CD4-positive, alpha-beta T cell treated with Interleukin-10 for 1 hour (primary cell): Measurements from ENCODE around the gene FOXG1.

Experiments
- DNase-seq: peaks from one replicate; pipeline ENCODE4 v3.0.0-alpha.2; 2020

Gene FOXG1

GRCh38 chr14:28762303-28762954 is 4.2 kb upstream of the FOXG1 start:
- no peak for DNase-seq

DNA sequence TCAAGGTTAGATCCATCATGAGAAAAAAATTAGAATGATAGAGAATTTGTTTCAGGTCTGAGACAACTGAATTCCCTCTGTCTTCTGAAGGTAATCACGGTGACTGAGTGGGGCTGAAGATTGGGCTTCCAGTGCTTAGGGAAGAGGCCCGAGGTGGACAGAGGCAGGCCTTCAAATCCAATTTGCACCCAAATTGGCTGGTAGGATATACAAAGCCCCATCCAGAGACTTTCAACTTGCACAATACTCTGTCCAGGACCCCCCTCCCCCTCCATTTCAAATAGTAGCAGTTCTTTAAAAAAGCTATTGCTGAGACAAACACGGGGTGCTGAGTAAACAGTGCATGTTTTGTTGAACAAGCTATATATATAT is 3.6 kb upstream of the FOXG1 start:
- no peak for DNase-seq

DNA sequence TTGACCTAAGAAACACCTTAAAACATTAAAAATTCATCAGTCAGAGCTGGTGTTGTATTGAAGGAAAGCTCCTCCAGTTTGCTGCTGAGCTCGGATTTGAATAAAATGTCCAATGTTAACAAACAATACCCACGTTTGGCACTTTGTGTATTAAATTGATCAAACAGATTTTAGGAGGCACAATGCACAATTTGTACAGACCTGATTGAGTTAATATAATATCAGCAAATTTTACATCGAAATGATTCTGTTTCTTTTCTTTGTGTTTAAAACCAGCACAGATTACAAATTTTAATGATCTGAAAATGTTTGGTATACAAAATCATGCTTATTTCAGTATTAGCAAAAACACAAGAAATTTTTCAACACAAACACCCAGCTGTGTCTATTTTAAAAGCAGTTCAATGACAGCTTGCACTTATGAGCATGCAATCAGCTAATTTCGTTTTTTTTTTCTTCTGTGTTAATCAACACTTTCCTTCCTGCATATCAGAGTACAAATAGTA is 2.8 kb upstream of the FOXG1 start:
- no peak for DNase-seq

GRCh38 chr14:28764257-28765160 is 2.1 kb upstream of the FOXG1 start:
- DNase-seq = no peak

- DNase-seq = no peak
Measured at GRCh38 chr14:28765169-28765830, 1.3 kb upstream of the FOXG1 start.

- DNase-seq = no peak
Measured at GRCh38 chr14:28765831-28766468, 637 bp upstream of the FOXG1 start.

GRCh38 chr14:28767030-28767852 is 654 bp downstream of the FOXG1 start:
- no peak for DNase-seq

DNA sequence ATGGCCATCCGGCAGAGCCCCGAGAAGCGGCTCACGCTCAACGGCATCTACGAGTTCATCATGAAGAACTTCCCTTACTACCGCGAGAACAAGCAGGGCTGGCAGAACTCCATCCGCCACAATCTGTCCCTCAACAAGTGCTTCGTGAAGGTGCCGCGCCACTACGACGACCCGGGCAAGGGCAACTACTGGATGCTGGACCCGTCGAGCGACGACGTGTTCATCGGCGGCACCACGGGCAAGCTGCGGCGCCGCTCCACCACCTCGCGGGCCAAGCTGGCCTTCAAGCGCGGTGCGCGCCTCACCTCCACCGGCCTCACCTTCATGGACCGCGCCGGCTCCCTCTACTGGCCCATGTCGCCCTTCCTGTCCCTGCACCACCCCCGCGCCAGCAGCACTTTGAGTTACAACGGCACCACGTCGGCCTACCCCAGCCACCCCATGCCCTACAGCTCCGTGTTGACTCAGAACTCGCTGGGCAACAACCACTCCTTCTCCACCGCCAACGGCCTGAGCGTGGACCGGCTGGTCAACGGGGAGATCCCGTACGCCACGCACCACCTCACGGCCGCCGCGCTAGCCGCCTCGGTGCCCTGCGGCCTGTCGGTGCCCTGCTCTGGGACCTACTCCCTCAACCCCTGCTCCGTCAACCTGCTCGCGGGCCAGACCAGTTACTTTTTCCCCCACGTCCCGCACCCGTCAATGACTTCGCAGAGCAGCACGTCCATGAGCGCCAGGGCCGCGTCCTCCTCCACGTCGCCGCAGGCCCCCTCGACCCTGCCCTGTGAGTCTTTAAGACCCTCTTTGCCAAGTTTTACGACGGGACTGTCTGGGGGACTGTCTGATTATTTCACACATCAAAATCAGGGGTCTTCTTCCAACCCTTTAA is 1.5 kb downstream of the FOXG1 start:
- no peak for DNase-seq

DNA sequence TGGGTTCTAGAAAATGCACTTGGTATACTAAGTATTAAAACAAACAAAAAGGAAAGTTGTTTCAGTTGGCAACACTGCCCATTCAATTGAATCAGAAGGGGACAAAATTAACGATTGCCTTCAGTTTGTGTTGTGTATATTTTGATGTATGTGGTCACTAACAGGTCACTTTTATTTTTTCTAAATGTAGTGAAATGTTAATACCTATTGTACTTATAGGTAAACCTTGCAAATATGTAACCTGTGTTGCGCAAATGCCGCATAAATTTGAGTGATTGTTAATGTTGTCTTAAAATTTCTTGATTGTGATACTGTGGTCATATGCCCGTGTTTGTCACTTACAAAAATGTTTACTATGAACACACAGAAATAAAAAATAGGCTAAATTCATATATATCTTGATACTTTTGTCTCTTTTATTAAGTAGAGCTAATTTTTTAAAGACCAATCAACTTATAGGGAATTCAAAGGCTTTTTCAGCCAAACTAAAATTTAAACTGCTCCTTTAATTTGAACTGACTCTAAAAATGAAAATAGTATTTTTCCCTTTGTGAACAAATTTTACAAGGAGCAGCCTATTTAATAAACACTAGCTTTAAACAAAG is 2.8 kb downstream of the FOXG1 start:
- DNase-seq = no peak

DNA sequence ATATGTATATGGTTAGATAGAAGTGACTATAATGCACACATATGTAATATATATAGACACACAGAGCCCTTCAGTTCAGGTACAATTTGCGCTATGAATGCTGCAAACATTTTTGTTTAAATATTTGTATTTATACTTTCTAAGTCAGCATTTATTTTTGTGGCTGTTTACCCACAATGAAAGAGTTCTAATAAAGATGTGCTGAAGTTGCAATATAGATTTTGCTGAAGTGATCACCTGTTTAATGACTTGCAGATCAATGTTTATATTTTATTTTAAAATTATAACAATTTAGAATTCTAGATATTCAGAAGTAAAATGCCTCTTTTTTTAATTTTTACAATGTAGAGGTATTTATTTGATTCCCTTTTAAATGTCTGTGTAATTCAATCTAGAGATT is 3.5 kb downstream of the FOXG1 start:
- DNase-seq = no peak

DNA sequence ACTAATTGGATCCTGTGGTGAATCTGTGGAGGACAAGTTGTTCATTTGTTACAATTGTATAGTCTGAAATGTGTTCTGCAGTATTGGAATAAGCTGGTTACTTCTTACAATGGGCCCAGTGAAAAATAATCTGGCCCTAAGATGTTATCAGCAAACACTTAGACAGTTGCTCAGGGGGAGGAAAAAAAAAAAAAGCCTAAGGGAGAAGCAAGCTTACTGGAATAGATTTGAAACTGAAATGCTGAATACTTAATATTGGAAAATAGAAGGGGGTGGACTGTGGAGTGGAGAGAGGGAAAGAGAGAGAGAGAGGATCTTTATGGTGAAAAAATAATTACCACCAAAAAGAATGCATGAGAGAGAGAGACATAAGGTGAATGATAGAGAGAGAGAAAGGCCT is 4.0 kb downstream of the FOXG1 start:
- no peak for DNase-seq

- DNase-seq = no peak
Measured at GRCh38 chr14:28771168-28771567, 4.6 kb downstream of the FOXG1 start.

GRCh38 chr14:28772613-28773012 is 6.0 kb downstream of the FOXG1 start:
- DNase-seq = no peak

DNA sequence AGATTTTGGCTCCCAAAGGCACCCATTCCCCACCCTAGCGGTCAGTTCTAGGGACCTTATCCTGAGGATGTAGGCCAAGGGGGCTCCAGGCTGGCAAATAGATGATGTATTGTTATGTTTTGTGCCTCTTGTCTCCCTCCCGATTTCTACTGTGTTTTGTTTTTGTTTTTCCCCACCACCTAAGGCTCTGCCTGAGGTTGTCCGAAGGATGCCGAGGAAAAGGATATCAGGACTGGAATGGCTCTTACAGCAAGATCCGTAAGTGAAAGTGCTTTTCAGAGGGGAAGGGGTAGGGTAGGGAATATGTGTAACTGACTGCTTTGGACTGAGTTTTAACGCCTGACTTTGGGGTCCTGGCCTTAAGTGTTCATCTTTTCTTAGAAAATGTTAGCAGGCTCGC is 6.6 kb downstream of the FOXG1 start:
- no peak for DNase-seq

GRCh38 chr14:28773861-28774691 is 7.5 kb downstream of the FOXG1 start:
- DNase-seq = no peak

DNA sequence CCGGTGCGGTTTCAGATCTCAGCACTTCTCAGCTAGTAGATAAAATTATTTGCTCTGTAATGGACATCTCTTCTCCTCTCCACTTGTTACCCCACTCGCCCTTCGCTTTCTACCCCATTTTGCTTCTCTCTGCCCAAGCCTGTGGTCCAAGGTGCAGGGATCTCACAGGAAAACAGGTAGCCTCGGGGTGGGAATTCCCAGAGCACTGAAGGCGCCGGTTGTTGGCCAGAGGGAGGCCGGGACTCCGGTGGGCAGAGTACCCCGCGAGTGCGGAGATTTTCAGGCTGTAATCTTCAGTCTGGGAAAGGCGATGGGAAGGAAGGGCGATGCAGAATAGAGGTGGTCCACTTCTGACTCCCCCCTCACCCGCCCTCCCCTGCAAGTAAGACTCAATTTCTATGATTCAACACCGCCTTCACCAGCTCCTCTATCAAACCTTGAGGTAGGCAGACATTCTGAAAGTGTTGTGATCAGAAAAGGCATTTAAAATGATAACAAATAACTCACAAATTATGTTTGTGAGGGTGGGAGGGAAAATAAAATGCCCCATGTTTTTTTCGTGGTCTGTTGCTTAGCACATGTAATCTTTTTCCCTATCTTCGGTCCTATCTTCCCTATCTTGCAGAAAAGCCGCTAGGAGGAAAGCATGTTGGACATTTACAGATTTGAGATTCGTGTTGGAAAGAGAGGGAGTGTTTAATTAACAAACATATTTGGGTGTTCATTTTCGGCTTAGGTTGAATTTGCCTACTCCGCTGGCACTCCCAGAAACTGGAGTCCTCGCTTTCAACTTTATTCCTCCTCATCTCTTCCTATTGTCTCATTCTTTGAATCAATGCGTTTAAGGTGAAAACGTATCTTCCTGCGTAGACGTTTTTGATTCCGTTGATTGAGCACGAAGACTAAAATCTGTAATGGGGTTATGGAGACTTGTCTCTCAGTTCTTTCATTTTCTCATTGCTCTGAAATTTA is 8.5 kb downstream of the FOXG1 start:
- DNase-seq = no peak

DNA sequence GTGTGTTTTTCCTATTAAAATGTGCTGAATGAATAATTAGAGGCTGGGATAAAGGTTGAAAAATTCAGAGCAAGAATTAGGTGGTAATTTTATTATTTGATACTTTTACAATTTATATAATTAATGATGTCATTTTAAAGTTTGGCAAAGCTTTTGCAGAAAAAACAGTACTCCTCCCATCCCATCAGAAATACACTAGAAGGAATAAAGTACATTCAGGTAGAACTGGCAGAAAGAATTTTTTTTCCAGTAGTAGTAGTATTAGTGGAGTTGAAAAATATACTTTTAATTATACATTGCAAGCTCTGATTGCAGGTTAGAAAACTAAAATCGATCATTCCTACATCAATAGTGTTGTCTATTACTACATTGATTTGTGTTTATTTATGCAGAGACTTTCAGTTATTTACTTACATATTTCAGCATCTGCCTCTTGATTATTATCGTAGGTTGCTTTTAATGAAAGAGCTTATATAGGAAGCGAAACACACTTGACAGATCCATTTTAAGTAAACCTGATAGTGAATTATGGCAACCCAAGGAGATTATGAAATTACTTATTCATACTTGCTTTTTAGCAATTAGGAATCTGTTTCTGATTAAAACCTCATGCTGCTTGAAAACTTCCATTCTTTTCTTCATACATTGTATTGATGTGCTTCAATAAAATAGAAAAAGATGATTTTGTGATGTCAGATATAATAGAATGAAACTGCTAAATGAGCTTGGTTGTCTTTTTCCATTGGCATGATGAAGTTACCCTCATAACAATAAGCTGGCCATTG is 10.1 kb downstream of the FOXG1 start:
- DNase-seq = no peak
